K562 (cell line): ENCODE measurements around the gene CRLF1. TPM values are rescaled to one million over a fixed set of nuclear protein-coding genes. Genes with fewer than 3 reads are reported as not detected.
A peak's percentile ranks its signal among the peaks of the same experiment; 100 is the strongest.

Experiments used
- CUX1 ChIP-seq: fragments of 200-800 bp; sonication (Bioruptor generic); IDR thresholded peaks from 2 replicates; pipeline ENCODE4 v1.6.1; 2016; ENCODE audit warnings: missing genetic modification characterization, missing compliant biosample characterization
- DDX20 ChIP-seq: fragments of 450-650 bp; IDR thresholded peaks from 2 replicates; pipeline ENCODE4 v1.6.1; 2016; ENCODE audit warnings: missing genetic modification characterization, low read depth, mild to moderate bottlenecking, missing compliant biosample characterization, moderate library complexity
- NKRF ChIP-seq: fragments of 450-650 bp; IDR thresholded peaks from 2 replicates; pipeline ENCODE4 v1.6.1; 2016; ENCODE audit warnings: borderline replicate concordance
- PRMT5 ChIP-seq: sonication (generic); formaldehyde crosslinking; IDR thresholded peaks from 2 replicates; pipeline ENCODE4 v1.5.0; 2020; ENCODE audit warnings: missing genetic modification reagents
- SMARCE1 ChIP-seq: fragments of 450-650 bp; IDR thresholded peaks from 2 replicates; pipeline ENCODE4 v1.7.1; 2016; ENCODE audit warnings: mild to moderate bottlenecking
- SUPT5H ChIP-seq: fragments of 450-650 bp; IDR thresholded peaks from 2 replicates; pipeline ENCODE4 v1.6.1; 2016
- TBL1XR1 ChIP-seq, 2 experiments: IDR thresholded peaks; 2 replicates each; pipeline ENCODE4 v1.6.1; 2012; ENCODE audit warnings: improper control_type of control experiment in 2 of 2, low read length in 2 of 2, mild to moderate bottlenecking in 1 of 2
- ZNF507 ChIP-seq: conservative IDR thresholded peaks from 2 replicates; pipeline ENCODE4 v1.6.1; 2017; ENCODE audit warnings: missing genetic modification characterization, missing compliant biosample characterization
- polyA plus RNA-seq, 8 experiments: library from polyadenylated mRNA; depleted of rRNA in 4 of 8; stranded (reverse) in 5 of 8; unstranded in 3 of 8; fragments of >200 nt; fragmentation: Nextera tagmentation in 2 of 8; fragmentation: Illumina TruSeq in 1 of 8; extraction: Ambion mirVana in 2 of 8; extraction: Trizol in 1 of 8; gene quantifications; 2 replicates each; pipeline versions ENCODE4 v1.2.1 to v1.2.3, GENCODE V29; 2011 to 2014; ENCODE audit warnings: inconsistent platforms in 1 of 8, missing spikeins in 1 of 8
- total RNA-seq, 7 experiments: library from RNA; depleted of rRNA in 6 of 7; stranded (reverse); fragments of >200 nt in 6 of 7; fragmentation: Illumina TruSeq in 2 of 7; extraction: Trizol in 2 of 7; gene quantifications; 2 replicates each; pipeline versions ENCODE4 v1.2.1 to v1.2.3, GENCODE V29; 2011 to 2021; ENCODE audit warnings: low replicate concordance in 1 of 7
- TF ChIP-seq, protein P1 (sequence below), 2 experiments: IDR thresholded peaks; 2 replicates each; pipeline ENCODE4 v1.6.1; 2012; ENCODE audit warnings: improper control_type of control experiment in 2 of 2, low read depth in 2 of 2, low read length in 2 of 2, borderline replicate concordance in 1 of 2
- TF ChIP-seq, protein P2 (sequence below): fragments of 250-450 bp; sonication (Bioruptor Pico); IDR thresholded peaks from 2 replicates; pipeline ENCODE4 v1.5.1; 2021; ENCODE audit warnings: mild to moderate bottlenecking
- TF ChIP-seq, protein P3 (sequence below), 2 experiments: fragments of 450-650 bp in 1 of 2; IDR thresholded peaks; 2 replicates each; pipeline ENCODE4 v1.6.1; 2011 to 2017; ENCODE audit warnings: low read depth in 2 of 2, antibody characterized with exemption in 1 of 2, borderline replicate concordance in 1 of 2, low read length in 1 of 2, mild to moderate bottlenecking in 1 of 2, mixed read lengths in 1 of 2; ENCODE audit not compliant: control insufficient read depth in 1 of 2

The CRLF1 gene
- total and polyA plus RNA-seq, 9 of the 15 experiments (the other 6 are each of a cell fraction or from before 2014, with no cell fraction given), result 0.85 to 3.6 (median 1.7) TPM

GRCh38 chr19:18594096-18594823 is 12.3 kb downstream of the CRLF1 start (continued):
- TF ChIP-seq NKRF (no peak), ZNF507 (tag) (no peak), DDX20 (tag) (no peak), TBL1XR1 (IDR thresholded peaks at IDR 0.05; ENCODE audit: low read length in 2 of 2) (no peak), CUX1 (CRISPR knock-in tag) (no peak), SUPT5H (no peak; the same call in 1 of the 2 replicates), SMARCE1 (peak; percentile 44), PRMT5 (no peak)
- TF ChIP-seq, protein P1, sequence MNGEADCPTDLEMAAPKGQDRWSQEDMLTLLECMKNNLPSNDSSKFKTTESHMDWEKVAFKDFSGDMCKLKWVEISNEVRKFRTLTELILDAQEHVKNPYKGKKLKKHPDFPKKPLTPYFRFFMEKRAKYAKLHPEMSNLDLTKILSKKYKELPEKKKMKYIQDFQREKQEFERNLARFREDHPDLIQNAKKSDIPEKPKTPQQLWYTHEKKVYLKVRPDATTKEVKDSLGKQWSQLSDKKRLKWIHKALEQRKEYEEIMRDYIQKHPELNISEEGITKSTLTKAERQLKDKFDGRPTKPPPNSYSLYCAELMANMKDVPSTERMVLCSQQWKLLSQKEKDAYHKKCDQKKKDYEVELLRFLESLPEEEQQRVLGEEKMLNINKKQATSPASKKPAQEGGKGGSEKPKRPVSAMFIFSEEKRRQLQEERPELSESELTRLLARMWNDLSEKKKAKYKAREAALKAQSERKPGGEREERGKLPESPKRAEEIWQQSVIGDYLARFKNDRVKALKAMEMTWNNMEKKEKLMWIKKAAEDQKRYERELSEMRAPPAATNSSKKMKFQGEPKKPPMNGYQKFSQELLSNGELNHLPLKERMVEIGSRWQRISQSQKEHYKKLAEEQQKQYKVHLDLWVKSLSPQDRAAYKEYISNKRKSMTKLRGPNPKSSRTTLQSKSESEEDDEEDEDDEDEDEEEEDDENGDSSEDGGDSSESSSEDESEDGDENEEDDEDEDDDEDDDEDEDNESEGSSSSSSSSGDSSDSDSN (IDR thresholded peaks at IDR 0.05; ENCODE audit: borderline replicate concordance in 1 of 2, low read depth in 2 of 2, low read length in 2 of 2), result peak; percentile 98 to 99
- TF ChIP-seq, protein P2, sequence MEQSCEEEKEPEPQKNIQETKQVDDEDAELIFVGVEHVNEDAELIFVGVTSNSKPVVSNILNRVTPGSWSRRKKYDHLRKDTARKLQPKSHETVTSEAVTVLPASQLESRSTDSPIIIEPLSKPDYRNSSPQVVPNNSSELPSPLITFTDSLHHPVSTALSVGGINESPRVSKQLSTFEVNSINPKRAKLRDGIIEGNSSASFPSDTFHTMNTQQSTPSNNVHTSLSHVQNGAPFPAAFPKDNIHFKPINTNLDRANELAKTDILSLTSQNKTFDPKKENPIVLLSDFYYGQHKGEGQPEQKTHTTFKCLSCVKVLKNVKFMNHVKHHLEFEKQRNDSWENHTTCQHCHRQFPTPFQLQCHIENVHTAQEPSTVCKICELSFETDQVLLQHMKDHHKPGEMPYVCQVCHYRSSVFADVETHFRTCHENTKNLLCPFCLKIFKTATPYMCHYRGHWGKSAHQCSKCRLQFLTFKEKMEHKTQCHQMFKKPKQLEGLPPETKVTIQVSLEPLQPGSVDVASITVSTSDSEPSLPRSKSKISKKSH (CRISPR knock-in tag), result no peak
- TF ChIP-seq, protein P3, sequence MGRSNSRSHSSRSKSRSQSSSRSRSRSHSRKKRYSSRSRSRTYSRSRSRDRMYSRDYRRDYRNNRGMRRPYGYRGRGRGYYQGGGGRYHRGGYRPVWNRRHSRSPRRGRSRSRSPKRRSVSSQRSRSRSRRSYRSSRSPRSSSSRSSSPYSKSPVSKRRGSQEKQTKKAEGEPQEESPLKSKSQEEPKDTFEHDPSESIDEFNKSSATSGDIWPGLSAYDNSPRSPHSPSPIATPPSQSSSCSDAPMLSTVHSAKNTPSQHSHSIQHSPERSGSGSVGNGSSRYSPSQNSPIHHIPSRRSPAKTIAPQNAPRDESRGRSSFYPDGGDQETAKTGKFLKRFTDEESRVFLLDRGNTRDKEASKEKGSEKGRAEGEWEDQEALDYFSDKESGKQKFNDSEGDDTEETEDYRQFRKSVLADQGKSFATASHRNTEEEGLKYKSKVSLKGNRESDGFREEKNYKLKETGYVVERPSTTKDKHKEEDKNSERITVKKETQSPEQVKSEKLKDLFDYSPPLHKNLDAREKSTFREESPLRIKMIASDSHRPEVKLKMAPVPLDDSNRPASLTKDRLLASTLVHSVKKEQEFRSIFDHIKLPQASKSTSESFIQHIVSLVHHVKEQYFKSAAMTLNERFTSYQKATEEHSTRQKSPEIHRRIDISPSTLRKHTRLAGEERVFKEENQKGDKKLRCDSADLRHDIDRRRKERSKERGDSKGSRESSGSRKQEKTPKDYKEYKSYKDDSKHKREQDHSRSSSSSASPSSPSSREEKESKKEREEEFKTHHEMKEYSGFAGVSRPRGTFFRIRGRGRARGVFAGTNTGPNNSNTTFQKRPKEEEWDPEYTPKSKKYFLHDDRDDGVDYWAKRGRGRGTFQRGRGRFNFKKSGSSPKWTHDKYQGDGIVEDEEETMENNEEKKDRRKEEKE (IDR thresholded peaks at IDR 0.05; ENCODE audit: borderline replicate concordance in 1 of 2, control insufficient read depth in 1 of 2, low read depth in 2 of 2, low read length in 1 of 2), result no peak
